GM23248 (cell line): Measurements from ENCODE around the gene NAB1. TPM values are rescaled to one million over a fixed set of nuclear protein-coding genes. Genes with fewer than 3 reads are reported as not detected.

Experiments
- DNase-seq: peaks from one replicate; pipeline ENCODE4 v3.0.0-alpha.2; 2015
- H2AFZ ChIP-seq: fragments of 200-600 bp; sonication (generic); 2 replicates; pipeline ENCODE4 v1.6.1; 2016; ENCODE audit warnings: antibody characterized with exemption
- H3F3A ChIP-seq: fragments of 200-600 bp; sonication (generic); 2 replicates; pipeline ENCODE4 v1.6.1; 2016; ENCODE audit warnings: mild to moderate bottlenecking, antibody characterized with exemption, mixed run types; ENCODE audit not compliant: insufficient read depth
- H3K27ac ChIP-seq: fragments of 200-600 bp; sonication (generic); 2 replicates; pipeline ENCODE4 v1.5.1; 2016; ENCODE audit warnings: mild to moderate bottlenecking
- H3K27me3 ChIP-seq: fragments of 200-600 bp; sonication (generic); replicated peaks from 2 replicates; pipeline ENCODE4 v1.6.1; 2016; ENCODE audit warnings: mild to moderate bottlenecking; ENCODE audit not compliant: insufficient read depth
- H3K36me3 ChIP-seq: fragments of 200-600 bp; sonication (generic); 2 replicates; pipeline ENCODE4 v1.6.1; 2016; ENCODE audit warnings: low read depth, mild to moderate bottlenecking
- H3K4me1 ChIP-seq: fragments of 200-600 bp; sonication (generic); 2 replicates; pipeline ENCODE4 v1.6.1; 2016; ENCODE audit warnings: mild to moderate bottlenecking; ENCODE audit not compliant: insufficient read depth
- H3K4me2 ChIP-seq: fragments of 200-600 bp; sonication (generic); one replicate; pipeline ENCODE4 v1.6.1; 2016; ENCODE audit warnings: mild to moderate bottlenecking; ENCODE audit not compliant: unreplicated experiment
- H3K4me3 ChIP-seq: fragments of 200-600 bp; sonication (generic); 2 replicates; pipeline ENCODE4 v1.5.1; 2016; ENCODE audit warnings: mild to moderate bottlenecking
- H3K79me2 ChIP-seq: fragments of 200-600 bp; sonication (generic); 2 replicates; pipeline ENCODE4 v1.6.1; 2016; ENCODE audit warnings: mild to moderate bottlenecking; ENCODE audit not compliant: insufficient read depth
- H3K9ac ChIP-seq: fragments of 200-600 bp; sonication (generic); 2 replicates; pipeline ENCODE4 v1.6.1; 2016; ENCODE audit warnings: mild to moderate bottlenecking
- H3K9me2 ChIP-seq: fragments of 200-600 bp; sonication (generic); 2 replicates; pipeline ENCODE4 v1.6.1; 2016; ENCODE audit warnings: mixed run types, mild to moderate bottlenecking, moderate library complexity; ENCODE audit not compliant: insufficient read depth
- H3K9me3 ChIP-seq: fragments of 200-600 bp; sonication (generic); one replicate; pipeline ENCODE4 v1.6.1; 2017; ENCODE audit warnings: low read depth
- H4K20me1 ChIP-seq: fragments of 200-600 bp; sonication (generic); 2 replicates; pipeline ENCODE4 v1.6.0; 2016; ENCODE audit not compliant: insufficient read depth
- EZH2 ChIP-seq: fragments of 200-600 bp; sonication (generic); IDR thresholded peaks from 2 replicates; pipeline ENCODE4 v1.6.1; 2018; ENCODE audit warnings: antibody characterized with exemption, mild to moderate bottlenecking; ENCODE audit not compliant: insufficient read depth, poor library complexity, severe bottlenecking
- EZH2phosphoT487 ChIP-seq: fragments of 200-600 bp; sonication (generic); IDR thresholded peaks from 2 replicates; pipeline ENCODE4 v1.6.1; 2018; ENCODE audit warnings: antibody characterized with exemption, moderate library complexity, mild to moderate bottlenecking, low read depth; ENCODE audit not compliant: insufficient read depth
- WGBS, 2 experiments: methylation state at CpG; one replicate each; pipeline ENCODE4 v1.1.6; 2015 to 2017; ENCODE audit warnings: low lambda C conversion rate in 2 of 2, low coverage in 1 of 2; ENCODE audit errors: missing lambda C conversion rate in 2 of 2; 5-methylcytosine and 5-hydroxymethylcytosine counted together
- in situ Hi-C: fragments of 300-500 bp; cut with MboI; formaldehyde crosslinking; loops from 2 replicates; pipeline ENCODE4 v1.15.0; 2020
- polyA plus RNA-seq: library from polyadenylated mRNA; unstranded; fragments of >200 nt; fragmentation: Nextera tagmentation; extraction: Ambion mirVana; gene quantifications from 2 replicates; pipeline ENCODE4 v1.2.1, GENCODE V29; 2016
- total RNA-seq: library from RNA; depleted of rRNA; stranded (reverse); fragments of >200 nt; shearing (Covaris generic); gene quantifications from 2 replicates; pipeline ENCODE4 v1.2.3, GENCODE V29; 2014

NAB1 gene
- total and polyA plus RNA-seq, 2 experiments from 2014 or later, result 13.0 to 44.1 TPM

- Histone ChIP-seq H3K9ac (peak overlapping the region; percentile 68), H3K79me2 (no peaks in the 10 kb centered on the region), H3K4me2 (peak overlapping the region; percentile 78), H3K4me1 (peaks cover 17% of the 10 kb centered on the region), H3K9me2 (no peaks in the 10 kb centered on the region), H3K27me3 (no peaks in the 10 kb centered on the region), H3K4me3 (peak overlapping the region; percentile 71), H3F3A (no peaks in the 10 kb centered on the region; the same call in 1 of the 2 replicates), H2AFZ (peak overlapping the region; percentile 91), H4K20me1 (no peaks in the 10 kb centered on the region), H3K36me3 (no peaks in the 10 kb centered on the region), H3K27ac (no peak overlapping the region), H3K9me3 (no peaks in the 10 kb centered on the region)
- in situ Hi-C loops, result no loop called here
- peak; percentile 73 for DNase-seq
- TF ChIP-seq EZH2 (no peak), EZH2phosphoT487 (no peak)
- 2 to 4% methylated on average over 23 of the region's 23 CpGs for WGBS, 2 experiments
Measured at GRCh38 chr2:190627448-190628412, 21.2 kb upstream of the NAB1 start.

- Histone ChIP-seq H3K36me3 (no peaks in the 10 kb centered on the region), H3K4me1 (peaks cover 20% of the 10 kb centered on the region), H3K27me3 (no peaks in the 10 kb centered on the region), H3K27ac (no peak overlapping the region), H3K4me2 (peak overlapping the region; percentile 78), H3K9me2 (no peaks in the 10 kb centered on the region), H4K20me1 (no peaks in the 10 kb centered on the region), H3K9ac (0 out of 2 replicates have a peak overlapping the region, but pooled peaks have one; percentile 68), H3K4me3 (peak overlapping the region; percentile 71; the same call in 1 of the 2 replicates), H3K79me2 (no peaks in the 10 kb centered on the region), H3K9me3 (no peaks in the 10 kb centered on the region), H2AFZ (peak overlapping the region; percentile 91), H3F3A (peaks cover 3% of the 10 kb centered on the region; the same call in 1 of the 2 replicates)
- in situ Hi-C loops, result no loop called here
- DNase-seq, result no peak
- TF ChIP-seq EZH2 (no peak), EZH2phosphoT487 (no peak)
- 68% methylated on average over 7 of the region's 7 CpGs for WGBS, 2 experiments
Measured at GRCh38 chr2:190628591-190629319, 20.1 kb upstream of the NAB1 start.

GRCh38 chr2:190634381-190634780, 14.5 kb upstream of the NAB1 start:
- no peak for TF ChIP-seq EZH2
- no peak for TF ChIP-seq EZH2phosphoT487
- H3K27ac ChIP-seq, result peak overlapping the region; percentile 78
- no peaks in the 10 kb centered on the region for H4K20me1 ChIP-seq
- 2 to 5% methylated on average over 3 of the region's 3 CpGs for WGBS, 2 experiments
- no peaks in the 10 kb centered on the region for H3K9me2 ChIP-seq
- no peaks in the 10 kb centered on the region for H3K36me3 ChIP-seq
- H3K4me2 ChIP-seq, result peak overlapping the region; percentile 69
- H3K79me2 ChIP-seq, result no peaks in the 10 kb centered on the region
- H3K9ac ChIP-seq, result peak overlapping the region; percentile 26
- peaks cover 42% of the 10 kb centered on the region for H3F3A ChIP-seq
- DNase-seq, result peak; percentile 93
- H3K4me1 ChIP-seq, result peaks cover 40% of the 10 kb centered on the region
- H3K9me3 ChIP-seq, result no peaks in the 10 kb centered on the region
- no peaks in the 10 kb centered on the region for H3K27me3 ChIP-seq
- H2AFZ ChIP-seq, result peak overlapping the region; percentile 27; the same call in 1 of the 2 replicates
- in situ Hi-C loops, result no loop called here
- no peak overlapping the region; the same call in 1 of the 2 replicates for H3K4me3 ChIP-seq

- Histone ChIP-seq H3K9me3 (no peaks in the 10 kb centered on the region), H3K79me2 (no peaks in the 10 kb centered on the region), H3K4me2 (peak overlapping the region; percentile 55), H3K9ac (no peak overlapping the region), H3K27ac (peak overlapping the region; percentile 75), H3F3A (peaks cover 42% of the 10 kb centered on the region), H3K9me2 (no peaks in the 10 kb centered on the region), H2AFZ (no peak overlapping the region), H3K4me3 (no peak overlapping the region), H4K20me1 (no peaks in the 10 kb centered on the region), H3K4me1 (peaks cover 40% of the 10 kb centered on the region), H3K27me3 (no peaks in the 10 kb centered on the region), H3K36me3 (no peaks in the 10 kb centered on the region)
- WGBS, 2 experiments, result 84 to 86% methylated on average over 4 of the region's 4 CpGs
- in situ Hi-C loops, result no loop called here
- no peak for TF ChIP-seq EZH2phosphoT487
- no peak for TF ChIP-seq EZH2
- peak; percentile 13 for DNase-seq
Measured at GRCh38 chr2:190635781-190636180, 13.1 kb upstream of the NAB1 start.
